AG09319 (cell line): ENCODE results near the gene LTBP4.

Experiments used
- DNase-seq: peaks from one replicate; pipeline ENCODE4 v3.0.0-alpha.2; 2010; ENCODE audit warnings: low read depth; ENCODE audit errors: extremely low read depth
- CTCF ChIP-seq: IDR thresholded peaks from 2 replicates; pipeline ENCODE4 v1.5.1; 2011; ENCODE audit warnings: low read depth, mild to moderate bottlenecking, inconsistent platforms, low read length, moderate library complexity

LTBP4 gene

DNA sequence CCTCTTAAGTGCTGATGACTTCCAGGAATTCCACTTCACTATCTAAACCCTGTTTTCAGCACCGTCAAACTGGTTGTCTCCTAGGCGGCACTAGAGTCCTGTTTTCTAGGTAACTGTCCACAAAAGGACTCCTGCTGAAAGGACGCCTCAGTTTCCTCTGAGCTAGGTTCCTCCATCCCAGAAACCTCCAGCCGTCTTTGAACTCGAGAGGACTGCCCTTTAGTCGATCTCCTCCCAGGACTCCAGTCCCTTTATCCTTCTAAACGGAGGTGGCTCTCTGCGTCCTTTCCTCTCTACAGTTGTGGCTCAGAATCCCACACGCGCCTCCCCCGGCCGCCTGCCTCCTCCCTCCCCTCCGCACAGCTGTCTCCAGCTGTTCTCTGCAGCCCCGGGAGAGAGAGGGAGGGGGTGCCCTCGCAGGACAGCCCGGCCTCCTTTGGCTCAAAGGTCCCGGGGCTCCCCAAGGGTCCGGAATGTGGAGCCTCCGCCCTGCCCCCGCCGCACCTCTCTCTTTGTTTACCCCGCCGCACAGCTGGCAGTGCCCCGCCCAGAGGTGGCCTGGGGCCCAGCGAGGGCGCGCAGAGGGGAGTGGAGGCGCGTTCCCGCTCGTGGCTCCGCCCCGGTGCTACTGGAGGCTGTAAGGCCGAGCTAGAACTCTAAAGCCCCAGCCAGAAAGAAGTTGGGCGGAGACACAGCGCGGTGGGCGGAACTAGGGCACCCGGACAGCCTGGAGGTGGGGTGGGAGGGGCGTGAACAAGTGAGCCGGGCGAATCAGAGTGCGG, 2.4 kb downstream of the LTBP4 start:
- peak; percentile 83 for DNase-seq
- peak; percentile 12; the same call in 1 of the 2 replicates for TF ChIP-seq CTCF

DNA sequence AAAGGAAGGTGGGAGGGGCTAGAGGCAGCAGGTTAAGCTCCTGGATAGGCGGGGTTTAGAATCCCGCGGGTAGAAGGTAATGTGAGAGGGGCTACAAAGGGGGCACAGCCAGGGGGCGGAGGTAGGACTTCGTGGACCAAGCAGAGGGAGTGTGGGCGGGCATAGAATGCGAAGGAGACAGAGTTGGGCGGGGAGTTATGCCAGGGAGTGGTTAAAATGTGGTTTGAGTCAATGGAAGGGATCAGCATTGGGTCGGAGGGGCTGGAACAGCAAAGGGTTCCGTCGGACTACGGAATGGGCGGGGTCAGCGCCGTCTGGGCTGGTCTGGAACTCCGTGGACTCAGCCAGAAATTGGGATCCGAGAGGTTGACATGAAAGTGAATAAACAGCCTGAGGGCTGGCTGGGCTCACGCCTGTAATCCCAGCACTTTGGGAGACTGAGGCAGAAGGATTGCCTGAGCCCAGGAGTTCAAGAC, 3.0 kb downstream of the LTBP4 start:
- no peak for TF ChIP-seq CTCF
- DNase-seq, result no peak

- no peak for TF ChIP-seq CTCF
- DNase-seq, result no peak
These were observed 3.6 kb downstream of the LTBP4 start for GRCh38 chr19:40604647-40605215.

DNA sequence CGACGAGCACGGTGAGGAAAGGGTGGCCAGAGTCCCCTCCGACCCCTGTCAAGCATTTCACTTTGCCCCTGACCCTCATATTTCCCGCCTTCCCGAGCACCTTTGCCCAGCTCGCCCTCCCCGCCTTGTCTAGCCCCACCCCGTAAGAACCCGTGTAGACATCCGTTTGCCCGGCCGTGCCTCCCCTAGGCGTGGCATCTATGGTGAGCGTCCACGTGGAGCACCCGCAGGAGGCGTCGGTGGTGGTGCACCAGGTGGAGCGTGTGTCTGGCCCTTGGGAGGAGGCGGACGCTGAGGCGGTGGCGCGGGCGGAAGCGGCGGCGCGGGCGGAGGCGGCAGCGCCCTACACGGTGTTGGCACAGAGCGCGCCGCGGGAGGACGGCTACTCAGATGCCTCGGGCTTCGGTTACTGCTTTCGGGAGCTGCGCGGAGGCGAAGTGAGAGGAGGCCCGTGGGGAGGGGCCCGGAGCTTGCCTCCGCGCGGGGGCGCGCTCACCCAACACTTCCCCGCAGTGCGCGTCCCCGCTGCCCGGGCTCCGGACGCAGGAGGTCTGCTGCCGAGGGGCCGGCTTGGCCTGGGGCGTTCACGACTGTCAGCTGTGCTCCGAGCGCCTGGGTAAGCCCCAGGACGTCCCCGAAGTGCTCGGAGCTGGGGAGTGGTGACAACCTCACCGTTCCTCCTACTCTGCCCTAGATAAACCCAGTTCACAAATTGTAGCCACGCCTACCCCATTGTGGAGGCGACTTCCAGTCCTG, 4.2 kb downstream of the LTBP4 start:
- DNase-seq, result no peak
- TF ChIP-seq CTCF, result peak; percentile 12

GRCh38 chr19:40607311-40608239, 6.4 kb downstream of the LTBP4 start:
- DNase-seq, result no peak
- TF ChIP-seq CTCF, result no peak

GRCh38 chr19:40608240-40608621, 7.1 kb downstream of the LTBP4 start:
- DNase-seq, result no peak
- TF ChIP-seq CTCF, result no peak
